GM12875 (cell line): ENCODE results near the gene ZNF701.
"Not testable (repeated sequence)": the region's sequence is repeated elsewhere in the genome, so short reads cannot be mapped to it uniquely, and the experiment has no call there.

ENCODE experiments used
- H3K4me3 ChIP-seq: one replicate; pipeline ENCODE4 v1.5.1; 2011; ENCODE audit warnings: low read depth, low read length, control low read depth
- CTCF ChIP-seq: IDR thresholded peaks from 2 replicates; pipeline ENCODE4 v1.5.1; 2011; ENCODE audit warnings: low read depth, mild to moderate bottlenecking, control low read depth, inconsistent platforms, low read length, moderate library complexity, borderline replicate concordance; ENCODE audit not compliant: insufficient read depth

ZNF701 gene

GRCh38 chr19:52554216-52554971 lies 15.7 kb upstream of the ZNF701 start:
- no peak for TF ChIP-seq CTCF
- H3K4me3 ChIP-seq: no peak overlapping the region

- no peak for TF ChIP-seq CTCF
- no peak overlapping the region for H3K4me3 ChIP-seq
Measured at GRCh38 chr19:52557231-52557995, 12.7 kb upstream of the ZNF701 start.

- not testable (repeated sequence) for H3K4me3 ChIP-seq
Measured at GRCh38 chr19:52558732-52559445, 11.2 kb upstream of the ZNF701 start.

- H3K4me3 ChIP-seq: not testable (repeated sequence)
Measured at GRCh38 chr19:52561611-52562010, 8.5 kb upstream of the ZNF701 start.

GRCh38 chr19:52566121-52566520 lies 4.0 kb upstream of the ZNF701 start:
- TF ChIP-seq CTCF: no peak
- H3K4me3 ChIP-seq: no peak overlapping the region

GRCh38 chr19:52566588-52566987 lies 3.5 kb upstream of the ZNF701 start:
- no peak overlapping the region for H3K4me3 ChIP-seq
- no peak for TF ChIP-seq CTCF

- TF ChIP-seq CTCF: no peak
- no peak overlapping the region for H3K4me3 ChIP-seq
Measured at GRCh38 chr19:52567921-52568320, 2.2 kb upstream of the ZNF701 start.

GRCh38 chr19:52569638-52569999 lies 468 bp upstream of the ZNF701 start:
- peak overlapping the region; percentile 51 for H3K4me3 ChIP-seq
